Chondrocyte (in vitro differentiated cells): ENCODE data around the gene RXYLT1. TPM values are rescaled to one million over a fixed set of nuclear protein-coding genes. Genes with fewer than 3 reads are reported as not detected.
A peak's percentile ranks its signal among the peaks of the same experiment; 100 is the strongest.

Source experiments
- DNase-seq: peaks from one replicate; pipeline ENCODE4 v3.0.0; 2021; ENCODE audit warnings: mixed read lengths, low spot score
- H3K27ac Mint-ChIP-seq: one replicate; pipeline ENCODE4 v1.8.0; 2021; ENCODE audit warnings: mild to moderate bottlenecking, moderate library complexity, mixed read lengths; ENCODE audit not compliant: unreplicated experiment
- H3K27me3 Mint-ChIP-seq: 2 replicates; pipeline ENCODE4 v1.8.0; 2021; ENCODE audit warnings: low read depth, mixed read lengths
- H3K36me3 Mint-ChIP-seq: 2 replicates; pipeline ENCODE4 v1.8.0; 2021; ENCODE audit warnings: low read depth, mixed read lengths
- H3K4me1 Mint-ChIP-seq: 2 replicates; pipeline ENCODE4 v1.8.0; 2021; ENCODE audit warnings: low read depth, mild to moderate bottlenecking, mixed read lengths
- H3K4me3 Mint-ChIP-seq: one replicate; pipeline ENCODE4 v1.8.0; 2021; ENCODE audit warnings: mild to moderate bottlenecking, moderate library complexity, mixed read lengths; ENCODE audit not compliant: unreplicated experiment
- H3K9me3 Mint-ChIP-seq: 2 replicates; pipeline ENCODE4 v1.8.0; 2021; ENCODE audit warnings: low read depth, mixed read lengths
- CTCF ChIP-seq: fragments of 200-600 bp; sonication (generic); IDR thresholded peaks from 2 replicates; pipeline ENCODE4 v1.5.0; 2021; ENCODE audit warnings: antibody characterized with exemption, mild to moderate bottlenecking, moderate library complexity
- total RNA-seq: library from RNA; stranded (reverse); gene quantifications from 3 replicates; pipeline ENCODE4 v1.2.1, GENCODE V29; 2021

Gene RXYLT1
- total RNA-seq, 1 donor from 2014 or later, result 14.4 TPM

GRCh38 chr12:63766498-63766897 lies 13.2 kb upstream of the RXYLT1 start:
- Mint-ChIP-seq H3K9me3 (peaks cover 14% of the 10 kb centered on the region), H3K4me3 (no peak overlapping the region), H3K27me3 (peaks cover 8% of the 10 kb centered on the region), H3K4me1 (no peaks in the 10 kb centered on the region), H3K27ac (no peak overlapping the region), H3K36me3 (peaks cover 3% of the 10 kb centered on the region)
- TF ChIP-seq CTCF, result peak; percentile 86
- DNase-seq, result no peak

- no peak overlapping the region for H3K4me3 Mint-ChIP-seq
- no peak for DNase-seq
- H3K4me1 Mint-ChIP-seq, result no peaks in the 10 kb centered on the region
- peaks cover 14% of the 10 kb centered on the region for H3K9me3 Mint-ChIP-seq
- peaks cover 4% of the 10 kb centered on the region for H3K27me3 Mint-ChIP-seq
- no peak overlapping the region for H3K27ac Mint-ChIP-seq
- TF ChIP-seq CTCF, result no peak
- peaks cover 3% of the 10 kb centered on the region for H3K36me3 Mint-ChIP-seq
Measured at GRCh38 chr12:63770375-63770774, 9.3 kb upstream of the RXYLT1 start.

GRCh38 chr12:63777340-63777739 lies 2.4 kb upstream of the RXYLT1 start:
- peaks cover 17% of the 10 kb centered on the region for H3K4me1 Mint-ChIP-seq
- H3K36me3 Mint-ChIP-seq, result no peaks in the 10 kb centered on the region

DNA sequence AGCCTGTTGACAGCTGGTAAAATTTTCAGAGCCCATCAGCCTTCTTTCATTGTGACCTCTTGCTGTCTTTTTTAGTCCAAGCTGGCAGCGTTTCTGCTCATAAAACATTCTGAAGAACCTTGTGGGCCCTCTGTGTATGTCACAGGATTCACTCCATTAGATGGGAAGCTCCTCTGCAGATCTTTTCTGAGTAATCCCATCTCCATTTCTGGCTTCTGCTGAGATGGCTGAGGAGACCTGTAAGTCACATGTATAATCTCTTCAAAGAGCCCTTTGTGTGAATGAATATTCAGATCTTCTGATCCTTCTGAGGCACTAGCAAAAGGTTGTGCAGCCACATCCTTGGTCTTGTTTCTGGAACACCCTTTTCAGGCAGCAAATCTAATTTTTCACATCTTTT lies 2.8 kb downstream of the RXYLT1 start:
- H3K9me3 Mint-ChIP-seq, result no peaks in the 10 kb centered on the region
- H3K4me1 Mint-ChIP-seq, result peaks cover 17% of the 10 kb centered on the region
- TF ChIP-seq CTCF, result no peak
- no peak for DNase-seq
- no peak overlapping the region for H3K27ac Mint-ChIP-seq
- H3K27me3 Mint-ChIP-seq, result no peaks in the 10 kb centered on the region
- no peak overlapping the region for H3K4me3 Mint-ChIP-seq
- H3K36me3 Mint-ChIP-seq, result peaks cover 9% of the 10 kb centered on the region

More at GRCh38 chr12:63777340-63777739, 2.4 kb upstream of the RXYLT1 start:
- Mint-ChIP-seq H3K4me3 (no peak overlapping the region), H3K27me3 (peaks cover 4% of the 10 kb centered on the region), H3K9me3 (no peaks in the 10 kb centered on the region), H3K27ac (no peak overlapping the region)
- no peak for DNase-seq
- no peak for TF ChIP-seq CTCF

GRCh38 chr12:63787306-63787705 lies 7.6 kb downstream of the RXYLT1 start:
- H3K4me3 Mint-ChIP-seq, result no peak overlapping the region
- DNase-seq, result no peak
- TF ChIP-seq CTCF, result no peak
- no peaks in the 10 kb centered on the region for H3K27me3 Mint-ChIP-seq
- H3K9me3 Mint-ChIP-seq, result no peaks in the 10 kb centered on the region
- H3K27ac Mint-ChIP-seq, result no peak overlapping the region
- H3K36me3 Mint-ChIP-seq, result peaks cover 20% of the 10 kb centered on the region
- no peaks in the 10 kb centered on the region for H3K4me1 Mint-ChIP-seq
